ENCODE data around the gene RFC5. TPM values are rescaled to one million over a fixed set of nuclear protein-coding genes. Genes with fewer than 3 reads are reported as not detected.
A peak's percentile ranks its signal among the peaks of the same experiment; 100 is the strongest.

RFC5 gene
- total and polyA plus RNA-seq, 10 of the 15 experiments (the other 5 are each of a cell fraction or from before 2014, with no cell fraction given) = 30.9 to 73.3 (median 53.5) TPM

- TF ChIP-seq LARP7 (IDR thresholded peaks at IDR 0.05) (no peak), E4F1 (IDR thresholded peaks at IDR 0.05; ENCODE audit: borderline replicate concordance, partially characterized antibody) (no peak), BACH1 (IDR thresholded peaks at IDR 0.05; ENCODE audit: borderline replicate concordance) (peak; percentile 66; the same call in 1 of the 2 replicates), HCFC1 (IDR thresholded peaks at IDR 0.05; ENCODE audit: low read length) (no peak), SIN3A (IDR thresholded peaks at IDR 0.05; ENCODE audit: low read depth, low read length) (no peak), CREM (IDR thresholded peaks at IDR 0.05; ENCODE audit: low read depth) (peak; percentile 69; the same call in 1 of the 2 replicates), BCL3 (IDR thresholded peaks at IDR 0.05; ENCODE audit: borderline replicate concordance, insufficient read depth, low read depth, low read length, poor library complexity, severe bottlenecking) (peak; percentile 76), IKZF1 (conservative IDR thresholded peaks at IDR 0.05) (peak; percentile 67), EED (IDR thresholded peaks at IDR 0.05; ENCODE audit: low read depth) (no peak; the same call in none of the 2 replicates), SUPT20H (IDR thresholded peaks at IDR 0.05; ENCODE audit: borderline replicate concordance, control insufficient read depth, low read depth, low read length) (no peak), POLR2AphosphoS5 (IDR thresholded peaks at IDR 0.05; ENCODE audit: low read length) (no peak), IRF4 (IDR thresholded peaks at IDR 0.05; ENCODE audit: low read depth, low read length) (peak; percentile 78; the same call in 1 of the 2 replicates), HDAC6 (IDR thresholded peaks at IDR 0.05; ENCODE audit: unreplicated experiment) (no peak), ZZZ3 (IDR thresholded peaks at IDR 0.05; ENCODE audit: control insufficient read depth, insufficient read length, low read depth) (no peak), ASH2L (IDR thresholded peaks at IDR 0.05; ENCODE audit: borderline replicate concordance, low read depth) (no peak), SKIL (IDR thresholded peaks at IDR 0.05; ENCODE audit: low read depth, poor library complexity, severe bottlenecking) (peak; percentile 78), BCL11A (IDR thresholded peaks at IDR 0.05; ENCODE audit: low read depth, low read length) (peak; percentile 83; the same call in 1 of the 2 replicates), BCLAF1 (IDR thresholded peaks at IDR 0.05) (no peak), CBX3 (IDR thresholded peaks at IDR 0.05; ENCODE audit: borderline replicate concordance, low read depth) (no peak), TCF12 (IDR thresholded peaks at IDR 0.05; ENCODE audit: low read depth, low read length) (peak; percentile 32; the same call in 1 of the 2 replicates), PML (IDR thresholded peaks at IDR 0.05; ENCODE audit: low read length) (0 out of 2 replicates have a peak, but pooled peaks have one; percentile 37), RUNX3 (IDR thresholded peaks at IDR 0.05; ENCODE audit: low read length) (peak; percentile 75)
Observed at GRCh38 chr12:118035190-118036041, 18.9 kb downstream of the RFC5 start (continued).

Data from GM12878 (cell line).